T-cell (primary cell): Measurements from ENCODE around the gene SSC5D. TPM values are rescaled to one million over a fixed set of nuclear protein-coding genes. Genes with fewer than 3 reads are reported as not detected.

Experiments
- ATAC-seq, 4 experiments: fragments of 200-7000 bp in 3 of 4; fragments of 150-1000 bp in 1 of 4; cut with Tn5 transposase; replicated peaks in 1 of 4; 1 replicate in 3 of 4; 2 replicates in 1 of 4; pipeline ENCODE4 v1.10.0; 2021; ENCODE audit warnings: moderate library complexity in 3 of 4, mild to moderate bottlenecking in 2 of 4, moderate number of reproducible peaks in 1 of 4
- CTCF ChIA-PET, 2 donors: fragments of 300-600 bp; sonication (Branson Sonifier 250); formaldehyde crosslinking; loops; one replicate each; lab custom pipeline; 2022; ENCODE audit warnings: antibody characterized with exemption in 2 of 2; lab: Charles Lee
- POLR2A ChIA-PET, 2 donors: fragments of 300-600 bp; sonication (Branson Sonifier 250); formaldehyde crosslinking; loops; one replicate each; lab custom pipeline; 2022; ENCODE audit warnings: antibody characterized with exemption in 2 of 2; lab: Charles Lee
- DNase-seq, 35 experiments: peaks; one replicate each; pipeline versions ENCODE4 v3.0.0 to v3.0.0-alpha.2; 2013 to 2023
- H3K27ac ChIP-seq: one replicate; pipeline ENCODE4 v1.5.1; 2013; ENCODE audit warnings: low read length
- H3K27me3 ChIP-seq, 2 experiments: replicated peaks in 1 of 2; 1 replicate in 1 of 2; 2 replicates in 1 of 2; pipeline versions ENCODE4 v1.6.1 to v1.7.0; 2013; ENCODE audit warnings: low read length in 1 of 2, mixed read lengths in 1 of 2; ENCODE audit not compliant: control insufficient read depth in 2 of 2, insufficient read depth in 2 of 2; ENCODE audit errors: extremely low read depth in 1 of 2
- H3K36me3 ChIP-seq, 2 donors: 1 replicate in 1 of 2; 2 replicates in 1 of 2; pipeline versions ENCODE4 v1.6.1 to v1.7.0; 2013; ENCODE audit warnings: low read length in 1 of 2; ENCODE audit not compliant: control insufficient read depth in 2 of 2, insufficient read depth in 1 of 2; ENCODE audit errors: extremely low read depth in 1 of 2
- H3K4me1 ChIP-seq, 2 experiments: 1 replicate in 1 of 2; 2 replicates in 1 of 2; pipeline versions ENCODE4 v1.6.1 to v1.7.0; 2013; ENCODE audit warnings: low read length in 2 of 2, mixed read lengths in 1 of 2; ENCODE audit not compliant: insufficient read depth in 2 of 2, control insufficient read depth in 1 of 2; ENCODE audit errors: extremely low read depth in 1 of 2
- H3K4me3 ChIP-seq, 2 donors: 1 replicate in 1 of 2; 2 replicates in 1 of 2; pipeline versions ENCODE4 v1.5.1 to v1.7.0; 2013; ENCODE audit warnings: mild to moderate bottlenecking in 2 of 2, low read length in 1 of 2, moderate library complexity in 1 of 2; ENCODE audit not compliant: control insufficient read depth in 1 of 2; ENCODE audit errors: extremely low read depth in 1 of 2
- H3K9me3 ChIP-seq: 2 replicates; pipeline ENCODE4 v1.7.0; 2013
- H3K27ac Mint-ChIP-seq, 2 donors: one replicate each; pipeline ENCODE4 v1.8.0; 2020 to 2021; ENCODE audit warnings: mild to moderate bottlenecking in 2 of 2, mixed read lengths in 2 of 2
- H3K27me3 Mint-ChIP-seq, 2 donors: one replicate each; pipeline ENCODE4 v1.8.0; 2021 to 2022; ENCODE audit warnings: mixed read lengths in 2 of 2
- H3K36me3 Mint-ChIP-seq: one replicate; pipeline ENCODE4 v1.8.0; 2021; ENCODE audit warnings: mixed read lengths
- H3K4me1 Mint-ChIP-seq, 3 donors: one replicate each; pipeline ENCODE4 v1.8.0; 2020 to 2022; ENCODE audit warnings: mixed read lengths in 3 of 3, mild to moderate bottlenecking in 1 of 3
- H3K4me3 Mint-ChIP-seq, 3 donors: one replicate each; pipeline ENCODE4 v1.8.0; 2020 to 2022; ENCODE audit warnings: mild to moderate bottlenecking in 3 of 3, mixed read lengths in 3 of 3, moderate library complexity in 3 of 3
- H3K9me3 Mint-ChIP-seq, 3 donors: one replicate each; pipeline ENCODE4 v1.8.0; 2020 to 2022; ENCODE audit warnings: mixed read lengths in 3 of 3
- WGBS: methylation state at CpG from one replicate; pipeline ENCODE4 v1.1.5; 2013; ENCODE audit warnings: missing lambda C conversion rate; ENCODE audit not compliant: insufficient coverage; 5-methylcytosine and 5-hydroxymethylcytosine counted together
- total RNA-seq, 35 experiments: library from RNA in 6 of 35; stranded (reverse) in 6 of 35; fragments of 120-200 nt in 1 of 35; gene quantifications; one replicate each; pipeline versions ENCODE4 v1.2.1 to v1.2.4 and lab custom pipeline; 2013 to 2026

Gene SSC5D
- total RNA-seq, 5 donors from 2014 or later (not counting 1 experiment from before 2014, with no cell fraction given) = 0.38 to 1.3 (median 0.66) TPM

- peaks cover 0 to 24% of the 10 kb centered on the region in 2 experiments for H3K4me1 ChIP-seq
- H3K27ac Mint-ChIP-seq = no peak overlapping the region
- ChIA-PET POLR2A (interaction anchor here in 1 of 2 donors (0.7 kb wide), 1 partner anchor 169 kb away, joined by 4 read pairs; no protein-coding TSS in a partner anchor), CTCF (no interaction called here)
- H3K27me3 Mint-ChIP-seq = peaks cover 11 to 14% of the 10 kb centered on the region in 2 donors
- peaks cover 26 to 40% (median 35%) of the 10 kb centered on the region in 3 donors for H3K4me1 Mint-ChIP-seq
- H3K36me3 Mint-ChIP-seq = peaks cover 11% of the 10 kb centered on the region
- no peak overlapping the region for H3K4me3 ChIP-seq
- no peak for ATAC-seq
- no peak overlapping the region for H3K27ac ChIP-seq
- H3K9me3 ChIP-seq = no peaks in the 10 kb centered on the region
- no peaks in the 10 kb centered on the region for H3K36me3 ChIP-seq
- no peak for DNase-seq
- no peaks in the 10 kb centered on the region for H3K9me3 Mint-ChIP-seq
- H3K4me3 Mint-ChIP-seq = no peak overlapping the region
- peaks cover 0 to 18% of the 10 kb centered on the region in 2 experiments for H3K27me3 ChIP-seq
- WGBS = 63% methylated on average over 7 of the region's 16 CpGs
Measured at GRCh38 chr19:55457683-55458457, 30.4 kb upstream of the SSC5D start.

- H3K4me1 Mint-ChIP-seq = peaks cover 20 to 30% (median 25%) of the 10 kb centered on the region in 3 donors
- peaks cover 3% of the 10 kb centered on the region in 2 donors for H3K27me3 Mint-ChIP-seq
- ChIA-PET POLR2A (interaction anchor here in 1 of 2 donors (0.6 kb wide), 1 partner anchor 21 kb away, joined by 3 read pairs; no protein-coding TSS in a partner anchor), CTCF (interaction anchor here (0.6 to 1.2 kb wide), 2 partner anchors 8 to 56 kb away, joined by 4 to 7 read pairs; no protein-coding TSS in a partner anchor)
- no peaks in the 10 kb centered on the region for H3K9me3 Mint-ChIP-seq
- H3K27ac Mint-ChIP-seq = no peak overlapping the region
- H3K27me3 ChIP-seq = peaks cover 0 to 4% of the 10 kb centered on the region in 2 experiments
- H3K36me3 ChIP-seq = no peaks in the 10 kb centered on the region
- DNase-seq (no peak), ATAC-seq (no peak)
- peak overlapping the region in 2 of 3 donors; percentile 24 to 88 for H3K4me3 Mint-ChIP-seq
- H3K27ac ChIP-seq = no peak overlapping the region
- H3K36me3 Mint-ChIP-seq = peaks cover 8% of the 10 kb centered on the region
- H3K4me3 ChIP-seq = no peak overlapping the region
- WGBS = 83% methylated on average over 8 of the region's 8 CpGs
- H3K4me1 ChIP-seq = peaks cover 0 to 19% of the 10 kb centered on the region in 2 experiments
- H3K9me3 ChIP-seq = no peaks in the 10 kb centered on the region
Measured at GRCh38 chr19:55459551-55459949, 28.7 kb upstream of the SSC5D start.

GRCh38 chr19:55459950-55460657, 28.1 kb upstream of the SSC5D start:
- CTCF ChIA-PET = interaction anchor here (0.6 to 1.2 kb wide), 2 partner anchors 7 to 56 kb away, joined by 4 to 7 read pairs; no protein-coding TSS in a partner anchor
- H3K9me3 ChIP-seq = no peaks in the 10 kb centered on the region
- H3K27ac Mint-ChIP-seq = peak overlapping the region in 1 of 2 donors; percentile 20
- H3K9me3 Mint-ChIP-seq = no peaks in the 10 kb centered on the region
- H3K4me3 ChIP-seq = no peak overlapping the region
- H3K36me3 ChIP-seq = no peaks in the 10 kb centered on the region
- peaks cover 0 to 2% of the 10 kb centered on the region in 2 donors for H3K27me3 Mint-ChIP-seq
- H3K4me1 ChIP-seq = peaks cover 0 to 19% of the 10 kb centered on the region in 2 experiments
- peaks cover 0 to 4% of the 10 kb centered on the region in 2 experiments for H3K27me3 ChIP-seq
- ATAC-seq (no peak), DNase-seq (no peak)
- peak overlapping the region; percentile 85 to 88 (median 87) for H3K4me3 Mint-ChIP-seq
- H3K27ac ChIP-seq = no peak overlapping the region
- H3K36me3 Mint-ChIP-seq = peaks cover 4% of the 10 kb centered on the region
- POLR2A ChIA-PET = interaction anchor here in 1 of 2 donors (0.6 kb wide), 1 partner anchor 22 kb away, joined by 3 read pairs; no protein-coding TSS in a partner anchor
- 81% methylated on average over 3 of the region's 16 CpGs for WGBS
- peaks cover 20 to 30% (median 25%) of the 10 kb centered on the region in 3 donors for H3K4me1 Mint-ChIP-seq

- Mint-ChIP-seq H3K27me3 (no peaks in the 10 kb centered on the region), H3K9me3 (no peaks in the 10 kb centered on the region), H3K36me3 (peaks cover 4% of the 10 kb centered on the region), H3K4me1 (peaks cover 20 to 30% (median 25%) of the 10 kb centered on the region in 3 donors), H3K27ac (peak overlapping the region in 1 of 2 donors; percentile 44), H3K4me3 (peak overlapping the region; percentile 85 to 88 (median 87))
- 50% methylated on average over 18 of the region's 24 CpGs for whole genome bisulfite sequencing
- Histone ChIP-seq H3K27ac (peak overlapping the region; percentile 64), H3K36me3 (no peaks in the 10 kb centered on the region), H3K9me3 (no peaks in the 10 kb centered on the region), H3K4me1 (peaks cover 0 to 19% of the 10 kb centered on the region in 2 experiments), H3K4me3 (peak overlapping the region; percentile 84 to 94), H3K27me3 (peaks cover 0 to 4% of the 10 kb centered on the region in 2 experiments)
- ChIA-PET CTCF (no interaction called here), POLR2A (no interaction called here)
- DNase-seq (peak in 4 of 35 experiments; percentile 18 to 45 (median 19)), ATAC-seq (no peak)
Measured at GRCh38 chr19:55460670-55461258, 27.5 kb upstream of the SSC5D start.

- Histone ChIP-seq H3K4me3 (peak within 1 kb of the TSS; percentile 84 to 94), H3K4me1 (peaks cover 0 to 19% of the 10 kb centered on the region in 2 experiments), H3K9me3 (no peaks in the 10 kb centered on the region), H3K27ac (peak within 1 kb of the TSS; percentile 70), H3K36me3 (no peaks in the 10 kb centered on the region), H3K27me3 (peaks cover 0 to 4% of the 10 kb centered on the region in 2 experiments)
- ATAC-seq (peak; percentile 96 to 98 (median 97)), DNase-seq (peak; percentile 99 to 100 (median 100))
- H3K9me3 Mint-ChIP-seq = no peaks in the 10 kb centered on the region
- H3K36me3 Mint-ChIP-seq = peaks cover 4% of the 10 kb centered on the region
- no peaks in the 10 kb centered on the region for H3K27me3 Mint-ChIP-seq
- peak within 1 kb of the TSS; percentile 77 to 93 for H3K27ac Mint-ChIP-seq
- H3K4me3 Mint-ChIP-seq = peak within 1 kb of the TSS; percentile 85 to 88 (median 87)
- CTCF ChIA-PET = interaction anchor here in 1 of 2 donors (0.5 to 1.1 kb wide), 10 partner anchors 16 to 247 kb away, joined by 3 to 14 read pairs (median 4); partner anchors contain the start of genes FIZ1, KMT5C, ZNF628 and ZNF784
- peaks cover 20 to 30% (median 25%) of the 10 kb centered on the region in 3 donors for H3K4me1 Mint-ChIP-seq
- under 1% methylated on average over 50 of the region's 54 CpGs for WGBS
- POLR2A ChIA-PET = interaction anchor here in 1 of 2 donors (0.6 to 1.0 kb wide), 8 partner anchors 16 to 174 kb away, joined by 3 to 7 read pairs (median 3); partner anchors contain the start of genes FIZ1, KMT5C and ZNF784
Measured at GRCh38 chr19:55461259-55461973, 26.8 kb upstream of the SSC5D start, which contains the start of gene ISOC2. Gene ISOC2, minus strand, starts transcription at chr19:55461642. Its CDS starts 5,156 bp downstream, at chr19:55456486.
